IPS-15b (cell line): ENCODE measurements around the gene CTAG1B.
"Not testable (repeated sequence)": the region's sequence is repeated elsewhere in the genome, so short reads cannot be mapped to it uniquely, and the experiment has no call there.

Source experiments
- H3K27me3 ChIP-seq: one replicate; pipeline ENCODE4 v1.6.1; 2013; ENCODE audit warnings: low read length; ENCODE audit not compliant: control insufficient read depth, insufficient read depth
- H3K36me3 ChIP-seq: one replicate; pipeline ENCODE4 v1.6.1; 2013; ENCODE audit warnings: low read length; ENCODE audit not compliant: control insufficient read depth, insufficient read depth
- H3K4me1 ChIP-seq: one replicate; pipeline ENCODE4 v1.6.1; 2013; ENCODE audit warnings: mild to moderate bottlenecking, low read length; ENCODE audit not compliant: control insufficient read depth, insufficient read depth
- H3K4me3 ChIP-seq: one replicate; pipeline ENCODE4 v1.5.1; 2013; ENCODE audit warnings: low read depth, low read length
- H3K9ac ChIP-seq: one replicate; pipeline ENCODE4 v1.6.1; 2013; ENCODE audit warnings: low read depth, mild to moderate bottlenecking, low read length
- H3K9me3 ChIP-seq: one replicate; pipeline ENCODE4 v1.6.1; 2013; ENCODE audit warnings: mild to moderate bottlenecking, low read length; ENCODE audit not compliant: control insufficient read depth, insufficient read depth

Gene CTAG1B

GRCh38 chrX:154613586-154613985 lies 5.5 kb downstream of the CTAG1B start:
- not testable (repeated sequence) for H3K9ac ChIP-seq, H3K9me3 ChIP-seq, H3K27me3 ChIP-seq, H3K4me3 ChIP-seq, H3K4me1 ChIP-seq, H3K36me3 ChIP-seq

GRCh38 chrX:154611146-154611545 lies 7.9 kb downstream of the CTAG1B start:
- H3K27me3 ChIP-seq, H3K9me3 ChIP-seq, H3K4me1 ChIP-seq, H3K36me3 ChIP-seq, H3K9ac ChIP-seq, H3K4me3 ChIP-seq: not testable (repeated sequence)

- H3K27me3 ChIP-seq, H3K4me1 ChIP-seq, H3K9me3 ChIP-seq, H3K4me3 ChIP-seq, H3K36me3 ChIP-seq, H3K9ac ChIP-seq: not testable (repeated sequence)
Measured at GRCh38 chrX:154608823-154609222, 10.3 kb downstream of the CTAG1B start.

- not testable (repeated sequence) for H3K27me3 ChIP-seq, H3K36me3 ChIP-seq, H3K9ac ChIP-seq, H3K9me3 ChIP-seq, H3K4me1 ChIP-seq, H3K4me3 ChIP-seq
Measured at GRCh38 chrX:154607976-154608375, 11.1 kb downstream of the CTAG1B start.

- no peaks in the 10 kb centered on the region for H3K4me1 ChIP-seq
- H3K4me3 ChIP-seq = no peak overlapping the region
- H3K9ac ChIP-seq = no peak overlapping the region
- H3K36me3 ChIP-seq = no peaks in the 10 kb centered on the region
- no peaks in the 10 kb centered on the region for H3K27me3 ChIP-seq
- H3K9me3 ChIP-seq = no peaks in the 10 kb centered on the region
Measured at GRCh38 chrX:154607370-154607769, 11.7 kb downstream of the CTAG1B start.

- H3K4me1 ChIP-seq = no peaks in the 10 kb centered on the region
Measured at GRCh38 chrX:154605566-154605965, 13.5 kb downstream of the CTAG1B start.

GRCh38 chrX:154603438-154604430 lies 15.3 kb downstream of the CTAG1B start:
- Histone ChIP-seq H3K36me3 (no peaks in the 10 kb centered on the region), H3K9ac (no peak overlapping the region), H3K9me3 (no peaks in the 10 kb centered on the region), H3K27me3 (no peaks in the 10 kb centered on the region), H3K4me1 (no peaks in the 10 kb centered on the region), H3K4me3 (no peak overlapping the region)

More at GRCh38 chrX:154605566-154605965, 13.5 kb downstream of the CTAG1B start:
- no peak overlapping the region for H3K9ac ChIP-seq
- no peaks in the 10 kb centered on the region for H3K9me3 ChIP-seq
- H3K36me3 ChIP-seq = no peaks in the 10 kb centered on the region
- H3K4me3 ChIP-seq = no peak overlapping the region
- no peaks in the 10 kb centered on the region for H3K27me3 ChIP-seq

- H3K4me1 ChIP-seq = no peaks in the 10 kb centered on the region
- no peaks in the 10 kb centered on the region for H3K36me3 ChIP-seq
- H3K9me3 ChIP-seq = no peaks in the 10 kb centered on the region
- no peak overlapping the region for H3K4me3 ChIP-seq
- no peaks in the 10 kb centered on the region for H3K27me3 ChIP-seq
- no peak overlapping the region for H3K9ac ChIP-seq
Measured at GRCh38 chrX:154602766-154603437, 16.2 kb downstream of the CTAG1B start.

- Histone ChIP-seq H3K4me1 (no peaks in the 10 kb centered on the region), H3K4me3 (no peak overlapping the region), H3K9me3 (peaks cover 1% of the 10 kb centered on the region), H3K27me3 (no peaks in the 10 kb centered on the region), H3K9ac (no peak overlapping the region), H3K36me3 (no peaks in the 10 kb centered on the region)
Measured at GRCh38 chrX:154602226-154602625, 16.9 kb downstream of the CTAG1B start.

- H3K4me3 ChIP-seq = no peak overlapping the region
- H3K27me3 ChIP-seq = no peaks in the 10 kb centered on the region
- H3K4me1 ChIP-seq = peaks cover under 1% of the 10 kb centered on the region
- no peaks in the 10 kb centered on the region for H3K36me3 ChIP-seq
- no peak overlapping the region for H3K9ac ChIP-seq
- peaks cover 4% of the 10 kb centered on the region for H3K9me3 ChIP-seq
Measured at GRCh38 chrX:154600759-154601374, 18.2 kb downstream of the CTAG1B start.

- Histone ChIP-seq H3K36me3 (no peaks in the 10 kb centered on the region), H3K4me1 (peaks cover 4% of the 10 kb centered on the region), H3K9ac (no peak overlapping the region), H3K27me3 (no peaks in the 10 kb centered on the region), H3K9me3 (peaks cover 4% of the 10 kb centered on the region), H3K4me3 (no peak overlapping the region)
Measured at GRCh38 chrX:154599531-154599930, 19.6 kb downstream of the CTAG1B start.
